Prostate gland (tissue), 2 donors: ENCODE data around the gene CREB5. TPM values are rescaled to one million over a fixed set of nuclear protein-coding genes. Genes with fewer than 3 reads are reported as not detected.

ENCODE experiments used
- DNase-seq: peaks from one replicate; pipeline ENCODE4 v3.0.0-alpha.2; 2019; ENCODE audit warnings: low spot score
- H3K27ac ChIP-seq, 2 donors: fragments of 200-600 bp; sonication (generic); 2 replicates each; pipeline ENCODE4 v1.5.1; 2017 to 2019
- H3K27me3 ChIP-seq: fragments of 200-600 bp; sonication (generic); replicated peaks from 2 replicates; pipeline ENCODE4 v1.5.1; 2019; ENCODE audit not compliant: insufficient read depth
- H3K36me3 ChIP-seq, 2 donors: fragments of 200-600 bp; sonication (generic); 1 replicate in 1 of 2; 2 replicates in 1 of 2; pipeline versions ENCODE4 v1.5.1 to v1.8.1; 2017 to 2019
- H3K4me1 ChIP-seq: fragments of 200-600 bp; sonication (generic); replicated peaks from 2 replicates; pipeline ENCODE4 v1.5.1; 2019
- H3K4me3 ChIP-seq, 2 donors: fragments of 200-600 bp; sonication (generic); 2 replicates each; pipeline ENCODE4 v1.5.1; 2017 to 2019
- H3K9me3 ChIP-seq: fragments of 200-600 bp; sonication (generic); 2 replicates; pipeline ENCODE4 v1.5.1; 2017
- POLR2A ChIP-seq: fragments of 450-650 bp; IDR thresholded peaks from one replicate; pipeline ENCODE4 v1.6.1; 2016; ENCODE audit warnings: antibody characterized with exemption, mild to moderate bottlenecking
- POLR2AphosphoS5 ChIP-seq: sonication (generic); formaldehyde crosslinking; IDR thresholded peaks from one replicate; pipeline ENCODE4 v1.6.1; 2017; ENCODE audit warnings: antibody characterized with exemption
- WGBS: methylation state at CpG from one replicate; pipeline ENCODE4 v1.1.5; 2018; 5-methylcytosine and 5-hydroxymethylcytosine counted together
- intact Hi-C: fragments of 100-400 bp; cut with DNase I; formaldehyde crosslinking; loops from one replicate; pipeline ENCODE4 v1.14.2; 2022
- total RNA-seq, 2 donors: library from RNA; depleted of rRNA; stranded (reverse); fragments of >200 nt; gene quantifications; one replicate each; pipeline ENCODE4 v1.1.0, GENCODE V29; 2016
- TF ChIP-seq, protein P1 (sequence below), 4 experiments: fragments of 200-600 bp in 2 of 4; fragments of 450-650 bp in 2 of 4; sonication (generic) in 2 of 4; IDR thresholded peaks; 1 replicate in 3 of 4; 2 replicates in 1 of 4; pipeline ENCODE4 v1.5.1; 2016 to 2019; ENCODE audit warnings: antibody characterized with exemption in 4 of 4, mild to moderate bottlenecking in 2 of 4, moderate library complexity in 2 of 4

CREB5 gene
- total RNA-seq, 2 donors from 2014 or later, result 0.46 to 3.4 TPM

GRCh38 chr7:28666154-28666553 is 253.8 kb downstream of the CREB5 start:
- WGBS, result 90% methylated on average over 2 of the region's 2 CpGs
- Histone ChIP-seq H3K9me3 (no peaks in the 10 kb centered on the region), H3K4me3 (no peak overlapping the region), H3K27ac (no peak overlapping the region), H3K36me3 (no peaks in the 10 kb centered on the region), H3K4me1 (peaks cover 2% of the 10 kb centered on the region), H3K27me3 (no peaks in the 10 kb centered on the region)
- TF ChIP-seq, protein P1, sequence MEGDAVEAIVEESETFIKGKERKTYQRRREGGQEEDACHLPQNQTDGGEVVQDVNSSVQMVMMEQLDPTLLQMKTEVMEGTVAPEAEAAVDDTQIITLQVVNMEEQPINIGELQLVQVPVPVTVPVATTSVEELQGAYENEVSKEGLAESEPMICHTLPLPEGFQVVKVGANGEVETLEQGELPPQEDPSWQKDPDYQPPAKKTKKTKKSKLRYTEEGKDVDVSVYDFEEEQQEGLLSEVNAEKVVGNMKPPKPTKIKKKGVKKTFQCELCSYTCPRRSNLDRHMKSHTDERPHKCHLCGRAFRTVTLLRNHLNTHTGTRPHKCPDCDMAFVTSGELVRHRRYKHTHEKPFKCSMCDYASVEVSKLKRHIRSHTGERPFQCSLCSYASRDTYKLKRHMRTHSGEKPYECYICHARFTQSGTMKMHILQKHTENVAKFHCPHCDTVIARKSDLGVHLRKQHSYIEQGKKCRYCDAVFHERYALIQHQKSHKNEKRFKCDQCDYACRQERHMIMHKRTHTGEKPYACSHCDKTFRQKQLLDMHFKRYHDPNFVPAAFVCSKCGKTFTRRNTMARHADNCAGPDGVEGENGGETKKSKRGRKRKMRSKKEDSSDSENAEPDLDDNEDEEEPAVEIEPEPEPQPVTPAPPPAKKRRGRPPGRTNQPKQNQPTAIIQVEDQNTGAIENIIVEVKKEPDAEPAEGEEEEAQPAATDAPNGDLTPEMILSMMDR (IDR thresholded peaks at IDR 0.05), result no peak
- TF ChIP-seq POLR2AphosphoS5 (no peak), POLR2A (no peak)
- intact Hi-C loops, result no loop called here
- DNase-seq, result no peak

DNA sequence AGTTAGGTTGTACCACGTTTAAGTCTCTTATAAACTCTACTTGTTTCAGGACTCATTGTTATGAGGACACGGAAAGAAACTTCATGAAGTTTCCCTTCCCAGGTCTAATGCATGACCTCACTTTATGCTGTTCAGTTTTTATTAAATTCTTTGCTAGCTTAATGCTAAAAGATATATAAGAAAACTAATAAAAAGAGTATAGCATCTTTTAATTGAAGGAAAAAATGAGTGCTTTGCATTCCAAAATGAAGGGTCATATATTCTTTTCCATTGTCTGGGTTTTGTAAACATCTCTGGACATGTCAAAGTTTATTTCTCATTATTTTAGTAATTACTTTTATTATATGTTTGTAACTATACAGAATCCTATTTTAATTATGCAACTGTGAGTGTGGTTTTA is 255.8 kb downstream of the CREB5 start:
- no peak overlapping the region for H3K4me3 ChIP-seq
- intact Hi-C loops, result no loop called here
- H3K27ac ChIP-seq, result no peak overlapping the region
- TF ChIP-seq POLR2AphosphoS5 (no peak), POLR2A (no peak)
- TF ChIP-seq, protein P1 (IDR thresholded peaks at IDR 0.05), result no peak
- no peaks in the 10 kb centered on the region for H3K36me3 ChIP-seq
- WGBS, result 81% methylated on average over 2 of the region's 2 CpGs
- H3K4me1 ChIP-seq, result peaks cover 2% of the 10 kb centered on the region
- no peaks in the 10 kb centered on the region for H3K9me3 ChIP-seq
- H3K27me3 ChIP-seq, result no peaks in the 10 kb centered on the region
- DNase-seq, result no peak

- Histone ChIP-seq H3K27me3 (no peaks in the 10 kb centered on the region), H3K27ac (no peak overlapping the region), H3K36me3 (no peaks in the 10 kb centered on the region), H3K9me3 (no peaks in the 10 kb centered on the region), H3K4me1 (peaks cover 2% of the 10 kb centered on the region), H3K4me3 (no peak overlapping the region)
- DNase-seq, result no peak
- intact Hi-C loops, result no loop called here
- WGBS, result 56% methylated on average over 4 of the region's 4 CpGs
- TF ChIP-seq POLR2AphosphoS5 (no peak), POLR2A (no peak)
- TF ChIP-seq, protein P1 (IDR thresholded peaks at IDR 0.05), result no peak
Observed at GRCh38 chr7:28669330-28669729, 257.0 kb downstream of the CREB5 start.

DNA sequence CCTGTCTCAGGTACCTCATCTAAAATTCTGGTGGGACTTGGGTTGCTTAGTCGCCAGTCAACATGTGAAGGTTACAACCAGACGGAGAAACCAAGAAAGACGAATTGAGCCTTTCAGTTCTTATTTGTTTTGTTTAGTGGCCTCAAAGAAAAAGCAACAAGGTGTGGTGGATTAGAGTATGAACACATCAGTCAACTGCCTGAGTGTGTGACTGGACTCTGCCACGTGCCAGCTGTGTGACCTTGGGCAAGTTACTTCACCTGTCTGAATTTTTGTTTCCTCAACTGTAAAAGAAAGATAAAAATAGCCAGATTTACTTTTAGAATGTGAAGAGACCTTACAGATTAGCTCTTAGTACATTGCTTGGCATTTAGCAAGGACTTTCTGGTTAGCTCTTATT is 259.2 kb downstream of the CREB5 start:
- intact Hi-C loops, result no loop called here
- H3K36me3 ChIP-seq, result no peaks in the 10 kb centered on the region
- WGBS, result 97% methylated on average over 4 of the region's 4 CpGs
- no peak overlapping the region for H3K4me3 ChIP-seq
- H3K9me3 ChIP-seq, result no peaks in the 10 kb centered on the region
- no peak for DNase-seq
- H3K27ac ChIP-seq, result no peak overlapping the region
- TF ChIP-seq, protein P1 (IDR thresholded peaks at IDR 0.05), result no peak
- H3K4me1 ChIP-seq, result no peaks in the 10 kb centered on the region
- no peaks in the 10 kb centered on the region for H3K27me3 ChIP-seq

- Histone ChIP-seq H3K4me3 (no peak overlapping the region), H3K4me1 (no peaks in the 10 kb centered on the region), H3K36me3 (no peaks in the 10 kb centered on the region), H3K27me3 (no peaks in the 10 kb centered on the region), H3K9me3 (no peaks in the 10 kb centered on the region), H3K27ac (no peak overlapping the region)
- 79% methylated on average over 3 of the region's 3 CpGs for WGBS
- DNase-seq, result no peak
- intact Hi-C loops, result no loop called here
- TF ChIP-seq POLR2A, result no peak
Observed at GRCh38 chr7:28672397-28672797, 260.1 kb downstream of the CREB5 start.
